B cell (primary cell): ENCODE data around the gene NT5M. TPM values are rescaled to one million over a fixed set of nuclear protein-coding genes. Genes with fewer than 3 reads are reported as not detected.

Source experiments
- ATAC-seq: fragments of 200-7000 bp; cut with Tn5 transposase; one replicate; pipeline ENCODE4 v1.10.0; 2021; ENCODE audit warnings: low read depth, mild to moderate bottlenecking, moderate number of reproducible peaks, moderate library complexity
- CTCF ChIA-PET: fragments of 350-600 bp; sonication (Branson Sonifier 250); formaldehyde crosslinking; loops from one replicate; lab custom pipeline; 2021; ENCODE audit warnings: antibody characterized with exemption, inconsistent platforms; lab: Charles Lee
- POLR2A ChIA-PET: fragments of 350-600 bp; sonication (Branson Sonifier 250); formaldehyde crosslinking; loops from one replicate; lab custom pipeline; 2021; ENCODE audit warnings: antibody characterized with exemption; lab: Charles Lee
- DNase-seq: peaks from one replicate; pipeline ENCODE4 v3.0.0; 2013
- H2AFZ ChIP-seq: 2 replicates; pipeline ENCODE4 v1.6.1; 2012; ENCODE audit warnings: mild to moderate bottlenecking, low read depth, low read length; ENCODE audit not compliant: insufficient read depth, poor library complexity, severe bottlenecking
- H3K27ac ChIP-seq, 2 donors: 1 replicate in 1 of 2; 2 replicates in 1 of 2; pipeline ENCODE4 v1.5.1; 2012 to 2013; ENCODE audit warnings: low read length in 2 of 2, mild to moderate bottlenecking in 2 of 2, moderate library complexity in 1 of 2
- H3K27me3 ChIP-seq, 4 experiments: fragments of 200-600 bp in 1 of 4; sonication (generic) in 1 of 4; replicated peaks in 1 of 4; 1 replicate in 2 of 4; 2 replicates in 2 of 4; pipeline versions ENCODE4 v1.6.1 to v1.7.0; 2013 to 2016; ENCODE audit warnings: low read length in 3 of 4, mild to moderate bottlenecking in 2 of 4, mixed read lengths in 1 of 4, moderate library complexity in 1 of 4; ENCODE audit not compliant: insufficient read depth in 4 of 4, control insufficient read depth in 3 of 4; ENCODE audit errors: control extremely low read depth in 1 of 4
- H3K36me3 ChIP-seq, 2 experiments: replicated peaks in 1 of 2; 1 replicate in 1 of 2; 2 replicates in 1 of 2; pipeline versions ENCODE4 v1.6.1 to v1.7.1; 2013; ENCODE audit warnings: low read length in 1 of 2; ENCODE audit not compliant: insufficient read depth in 2 of 2, control insufficient read depth in 1 of 2; ENCODE audit errors: control extremely low read depth in 1 of 2, extremely low read depth in 1 of 2
- H3K4me1 ChIP-seq, 2 donors: fragments of 200-600 bp in 1 of 2; sonication (generic) in 1 of 2; 1 replicate in 1 of 2; 2 replicates in 1 of 2; pipeline versions ENCODE4 v1.5.1 to v1.6.1; 2013 to 2017; ENCODE audit warnings: low read length in 2 of 2; ENCODE audit not compliant: control insufficient read depth in 2 of 2, insufficient read depth in 2 of 2
- H3K4me2 ChIP-seq: replicated peaks from 2 replicates; pipeline ENCODE3; 2012; ENCODE audit warnings: mild to moderate bottlenecking, low read depth, low read length; ENCODE audit not compliant: poor library complexity, severe bottlenecking
- H3K4me3 ChIP-seq, 5 experiments: fragments of 200-600 bp in 1 of 5; sonication (generic) in 1 of 5; 1 replicate in 3 of 5; 2 replicates in 2 of 5; pipeline versions ENCODE4 v1.5.1 to v1.7.0; 2011 to 2016; ENCODE audit warnings: low read length in 4 of 5, mild to moderate bottlenecking in 4 of 5, low read depth in 2 of 5, control low read depth in 1 of 5, moderate library complexity in 1 of 5; ENCODE audit not compliant: insufficient read depth in 1 of 5; ENCODE audit errors: control extremely low read depth in 1 of 5, extremely low read depth in 1 of 5
- H3K79me2 ChIP-seq: fragments of 200-600 bp; sonication (generic); one replicate; pipeline ENCODE4 v1.6.0; 2016; ENCODE audit warnings: low read length; ENCODE audit not compliant: control insufficient read depth, insufficient read depth
- H3K9ac ChIP-seq: fragments of 200-600 bp; sonication (generic); 2 replicates; pipeline ENCODE4 v1.6.1; 2017; ENCODE audit warnings: mild to moderate bottlenecking, low read length, moderate library complexity
- H3K9me3 ChIP-seq, 3 donors: one replicate each; pipeline versions ENCODE4 v1.6.1 to v1.7.1; 2013; ENCODE audit warnings: low read length in 2 of 3; ENCODE audit not compliant: control insufficient read depth in 2 of 3, insufficient read depth in 1 of 3; ENCODE audit errors: control extremely low read depth in 1 of 3
- H4K20me1 ChIP-seq: 2 replicates; pipeline ENCODE4 v1.6.0; 2012; ENCODE audit warnings: mild to moderate bottlenecking, low read length; ENCODE audit not compliant: insufficient read depth, control insufficient read depth, poor library complexity, severe bottlenecking
- H3K27ac Mint-ChIP-seq: one replicate; pipeline ENCODE4 v1.8.0; 2021; ENCODE audit warnings: mixed read lengths
- H3K27me3 Mint-ChIP-seq: one replicate; pipeline ENCODE4 v1.8.0; 2021; ENCODE audit warnings: mixed read lengths
- H3K4me1 Mint-ChIP-seq: one replicate; pipeline ENCODE4 v1.8.0; 2021; ENCODE audit warnings: mixed read lengths
- H3K4me3 Mint-ChIP-seq: one replicate; pipeline ENCODE4 v1.8.0; 2021; ENCODE audit warnings: mixed read lengths
- H3K9me3 Mint-ChIP-seq: one replicate; pipeline ENCODE4 v1.8.0; 2022; ENCODE audit warnings: mixed read lengths; ENCODE audit not compliant: insufficient read depth
- CTCF ChIP-seq: fragments of 200-600 bp; IDR thresholded peaks from one replicate; pipeline ENCODE4 v1.8.0; 2022; ENCODE audit warnings: antibody characterized with exemption, mild to moderate bottlenecking
- EZH2 ChIP-seq: IDR thresholded peaks from 2 replicates; pipeline ENCODE4 v1.6.1; 2012; ENCODE audit warnings: borderline replicate concordance, low read depth, mild to moderate bottlenecking, moderate library complexity, low read length; ENCODE audit not compliant: insufficient read depth, poor library complexity, severe bottlenecking
- whole genome bisulfite sequencing: methylation state at CpG from one replicate; pipeline ENCODE4 v1.1.5; 2013; ENCODE audit warnings: missing lambda C conversion rate; ENCODE audit not compliant: insufficient coverage; 5-methylcytosine and 5-hydroxymethylcytosine counted together
- intact Hi-C: fragments of 100-400 bp; cut with micrococcal nuclease; formaldehyde crosslinking; loops from one replicate; pipeline ENCODE4 v1.10.0; 2022
- polyA plus RNA-seq: library from polyadenylated mRNA; depleted of rRNA; stranded (reverse); fragments of >200 nt; gene quantifications from 2 replicates; pipeline ENCODE4 v1.2.3, GENCODE V29; 2012
- total RNA-seq, 2 donors: library from RNA; stranded (reverse); fragments of 120-200 nt in 1 of 2; gene quantifications; 1 replicate in 1 of 2; 2 replicates in 1 of 2; pipeline versions ENCODE4 v1.2.3 to v1.2.4, GENCODE V29; 2013 to 2022

The NT5M gene
- total and polyA plus RNA-seq, 2 donors (not counting 1 experiment from before 2014, with no cell fraction given): 0.40 to 0.47 TPM

GRCh38 chr17:17377071-17377967 is 74.1 kb downstream of the NT5M start:
- Mint-ChIP-seq H3K27ac (no peak overlapping the region), H3K9me3 (no peaks in the 10 kb centered on the region), H3K4me3 (no peak overlapping the region), H3K4me1 (no peaks in the 10 kb centered on the region), H3K27me3 (peaks cover 6% of the 10 kb centered on the region)
- H3K4me2 ChIP-seq: no peak overlapping the region
- no peaks in the 10 kb centered on the region for H4K20me1 ChIP-seq
- CTCF ChIA-PET: no interaction called here
- intact Hi-C loops: no loop called here
- no peaks in the 10 kb centered on the region for H3K9me3 ChIP-seq
- no peak overlapping the region for H3K9ac ChIP-seq
- WGBS: 96% methylated on average over 20 of the region's 23 CpGs
- no peak for ATAC-seq
- H2AFZ ChIP-seq: no peak overlapping the region
- H3K27me3 ChIP-seq: no peaks in the 10 kb centered on the region
- H3K36me3 ChIP-seq: no peaks in the 10 kb centered on the region
- no peak overlapping the region for H3K4me3 ChIP-seq
- no peak overlapping the region for H3K27ac ChIP-seq
- no peak for DNase-seq
- POLR2A ChIA-PET: no interaction called here
- TF ChIP-seq EZH2 (no peak), CTCF (no peak)
- no peaks in the 10 kb centered on the region for H3K79me2 ChIP-seq
- no peaks in the 10 kb centered on the region for H3K4me1 ChIP-seq
